Loucy (cell line): ENCODE measurements around the gene CLIC3.

Source experiments
- CTCF ChIP-seq: fragments of 200-600 bp; sonication (generic); conservative IDR thresholded peaks from 2 replicates; pipeline ENCODE4 v1.5.1; 2014; ENCODE audit warnings: mild to moderate bottlenecking, antibody characterized with exemption, low read length
- EZH2phosphoT487 ChIP-seq: fragments of 200-600 bp; IDR thresholded peaks from 2 replicates; pipeline ENCODE4 v1.6.1; 2018; ENCODE audit warnings: antibody characterized with exemption, mild to moderate bottlenecking, moderate library complexity, borderline replicate concordance

GRCh38 chr9:137013571-137013940 lies 17.2 kb upstream of the CLIC3 start:
- no peak for TF ChIP-seq CTCF
- TF ChIP-seq EZH2phosphoT487, result no peak
